DOHH2 (cell line): ENCODE measurements around the gene NDN.
A peak's percentile ranks its signal among the peaks of the same experiment; 100 is the strongest.

Source experiments
- H3F3A ChIP-seq: fragments of 200-600 bp; sonication (generic), shearing (Covaris generic); 2 replicates; pipeline ENCODE4 v1.6.0; 2016; ENCODE audit warnings: antibody characterized with exemption, mild to moderate bottlenecking; ENCODE audit not compliant: control insufficient read depth, insufficient read depth
- H3K27ac ChIP-seq: fragments of 200-600 bp; sonication (generic); 2 replicates; pipeline ENCODE4 v1.5.1; 2014; ENCODE audit warnings: low read depth, mild to moderate bottlenecking, low read length, moderate library complexity
- H3K27me3 ChIP-seq: fragments of 200-600 bp; sonication (generic); 2 replicates; pipeline ENCODE4 v1.6.1; 2014; ENCODE audit warnings: mild to moderate bottlenecking, low read length, mixed read lengths; ENCODE audit not compliant: control insufficient read depth
- H3K36me3 ChIP-seq: fragments of 200-600 bp; sonication (generic); 2 replicates; pipeline ENCODE4 v1.6.1; 2014; ENCODE audit warnings: mild to moderate bottlenecking, low read length, moderate library complexity, mixed read lengths; ENCODE audit not compliant: control insufficient read depth
- H3K4me1 ChIP-seq: fragments of 200-600 bp; sonication (generic); 2 replicates; pipeline ENCODE4 v1.6.1; 2014; ENCODE audit warnings: mild to moderate bottlenecking, low read length, mixed read lengths; ENCODE audit not compliant: control insufficient read depth
- H3K4me2 ChIP-seq: fragments of 200-600 bp; sonication (generic); 2 replicates; pipeline ENCODE4 v1.6.0; 2014; ENCODE audit warnings: mild to moderate bottlenecking, low read length, moderate library complexity
- H3K4me3 ChIP-seq: fragments of 200-600 bp; sonication (generic); 2 replicates; pipeline ENCODE4 v1.5.1; 2014; ENCODE audit warnings: mild to moderate bottlenecking, low read length, mixed read lengths
- H3K79me2 ChIP-seq: fragments of 200-600 bp; sonication (generic); 2 replicates; pipeline ENCODE4 v1.6.1; 2014; ENCODE audit warnings: mild to moderate bottlenecking, low read length, mixed read lengths; ENCODE audit not compliant: control insufficient read depth
- H3K9me2 ChIP-seq: fragments of 200-600 bp; sonication (generic); replicated peaks from 2 replicates; pipeline ENCODE4 v1.6.1; 2014; ENCODE audit warnings: mild to moderate bottlenecking, low read length, mixed read lengths; ENCODE audit not compliant: control insufficient read depth
- H3K9me3 ChIP-seq: fragments of 200-600 bp; sonication (generic); 2 replicates; pipeline ENCODE4 v1.6.1; 2014; ENCODE audit warnings: antibody characterized with exemption, low read length, mixed read lengths; ENCODE audit not compliant: control insufficient read depth, insufficient read depth
- H4K20me1 ChIP-seq: fragments of 200-600 bp; sonication (generic); 2 replicates; pipeline ENCODE4 v1.6.0; 2014; ENCODE audit warnings: low read depth, mild to moderate bottlenecking, antibody characterized with exemption, low read length, moderate library complexity; ENCODE audit not compliant: control insufficient read depth, insufficient read depth
- CTCF ChIP-seq: fragments of 200-600 bp; sonication (generic); IDR thresholded peaks from one replicate; pipeline ENCODE4 v1.5.1; 2014; ENCODE audit warnings: antibody characterized with exemption, mild to moderate bottlenecking, low read depth, low read length; ENCODE audit not compliant: poor library complexity, severe bottlenecking
- EZH2phosphoT487 ChIP-seq: fragments of 200-600 bp; sonication (generic); IDR thresholded peaks from 2 replicates; pipeline ENCODE4 v1.6.1; 2017; ENCODE audit warnings: borderline replicate concordance, mild to moderate bottlenecking, antibody characterized with exemption, low read length, moderate library complexity, mixed read lengths

The NDN gene

DNA sequence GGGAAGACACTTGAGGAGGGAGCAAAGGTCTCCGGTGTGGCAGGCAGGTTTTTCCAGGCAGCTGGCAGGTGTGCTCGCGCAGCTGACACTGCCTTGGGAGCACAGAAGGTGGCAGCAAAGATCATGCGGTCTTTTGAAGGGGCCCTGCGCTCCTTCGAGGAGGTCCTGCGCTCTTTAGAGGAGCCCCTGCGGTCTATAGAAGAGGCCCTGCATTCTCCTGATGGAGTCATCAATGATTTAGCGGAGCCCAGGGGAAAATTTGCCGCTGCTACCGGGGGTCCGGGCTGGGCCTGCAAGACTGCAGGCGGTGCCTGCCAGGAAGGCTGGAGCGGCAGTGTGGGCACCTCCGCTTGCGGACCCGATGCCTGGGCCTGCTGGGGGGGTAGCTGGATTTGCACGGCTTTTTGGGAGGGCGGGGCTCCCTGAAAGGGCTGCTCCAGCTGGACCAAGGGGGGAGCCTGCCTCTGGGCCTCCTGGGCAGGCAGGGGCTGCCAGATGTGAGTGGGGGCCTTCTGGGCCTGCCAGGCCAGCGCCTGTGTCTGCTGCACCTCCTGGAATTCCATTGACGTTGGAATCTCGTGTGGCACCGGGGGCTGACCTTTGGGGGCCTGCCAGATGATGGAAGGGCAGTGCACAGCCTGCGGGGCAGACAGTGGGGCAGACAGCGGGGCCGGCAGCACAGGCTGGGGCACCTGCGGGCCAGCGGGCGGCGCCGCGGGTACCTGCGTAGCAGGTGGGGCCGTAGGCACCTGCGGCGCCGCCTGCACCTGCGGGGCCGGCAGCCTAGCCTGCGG, 41.5 kb downstream of the NDN start:
- TF ChIP-seq CTCF (no peak), EZH2phosphoT487 (no peak)
- no peaks in the 10 kb centered on the region for H3K36me3 ChIP-seq

DNA sequence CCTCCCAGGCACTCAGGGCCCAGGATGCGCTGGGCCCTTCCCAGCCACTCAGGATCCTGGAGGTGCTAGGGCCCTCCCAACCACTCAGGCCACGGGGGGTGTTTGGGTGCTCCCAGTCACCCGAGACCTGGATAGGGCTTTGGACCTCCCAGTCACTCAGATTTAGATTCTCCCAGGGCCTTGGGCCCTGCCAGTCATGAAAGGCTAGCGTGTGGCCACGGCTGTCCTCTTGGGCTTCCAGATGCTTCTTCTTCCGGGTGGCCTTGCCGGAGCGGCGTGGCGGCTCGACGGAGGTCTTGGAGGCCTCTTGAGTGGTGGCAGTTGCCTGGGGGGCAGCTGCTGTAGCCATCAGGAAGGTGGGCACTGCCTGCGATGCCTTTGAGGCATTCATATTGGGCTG, 42.3 kb downstream of the NDN start:
- Histone ChIP-seq H3K27me3 (no peaks in the 10 kb centered on the region), H3K27ac (no peak overlapping the region), H3K4me1 (no peaks in the 10 kb centered on the region), H3F3A (no peaks in the 10 kb centered on the region), H4K20me1 (no peaks in the 10 kb centered on the region), H3K4me2 (no peak overlapping the region), H3K9me3 (peaks cover 6% of the 10 kb centered on the region; the same call in 1 of the 2 replicates), H3K79me2 (no peaks in the 10 kb centered on the region), H3K9me2 (no peaks in the 10 kb centered on the region), H3K36me3 (no peaks in the 10 kb centered on the region), H3K4me3 (no peak overlapping the region)
- no peak for TF ChIP-seq EZH2phosphoT487
- TF ChIP-seq CTCF, result no peak

More for the DNA sequence above, 41.5 kb downstream of the NDN start:
- Histone ChIP-seq H4K20me1 (no peaks in the 10 kb centered on the region), H3K4me3 (no peak overlapping the region), H3K4me1 (no peaks in the 10 kb centered on the region), H3K27ac (no peak overlapping the region), H3K9me2 (no peaks in the 10 kb centered on the region), H3F3A (no peaks in the 10 kb centered on the region), H3K9me3 (peaks cover 6% of the 10 kb centered on the region; the same call in 1 of the 2 replicates), H3K79me2 (no peaks in the 10 kb centered on the region), H3K27me3 (no peaks in the 10 kb centered on the region), H3K4me2 (no peak overlapping the region)

DNA sequence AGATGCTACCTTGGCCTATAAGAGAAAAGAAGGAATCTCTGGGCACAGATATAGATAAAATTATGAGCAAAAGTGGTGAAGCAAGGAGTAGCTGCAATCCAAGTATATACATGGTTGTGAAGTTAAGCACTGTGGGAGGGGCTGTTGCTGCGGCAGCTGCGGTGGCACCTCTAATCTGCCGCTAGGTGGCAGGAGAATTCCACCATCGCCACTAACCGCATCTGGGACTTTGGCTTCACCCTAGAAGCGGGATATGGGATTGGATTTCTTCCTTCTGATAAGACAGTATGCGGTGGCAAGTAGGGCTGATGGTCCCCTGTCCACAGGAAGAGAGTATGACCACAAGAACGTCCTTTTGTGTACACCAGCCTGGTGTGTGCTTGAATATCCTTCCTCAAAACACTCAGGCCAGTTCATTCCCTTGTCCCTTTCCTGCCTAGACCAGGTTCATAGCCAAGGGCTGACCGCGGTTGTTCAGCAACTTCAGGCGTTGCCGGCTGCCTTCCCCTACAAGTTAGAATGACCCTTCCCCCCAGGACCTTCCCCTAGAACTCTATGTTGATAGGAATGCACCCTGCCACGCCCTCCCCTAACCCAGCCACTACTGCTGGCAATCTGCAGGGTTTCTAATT, 44.6 kb downstream of the NDN start:
- Histone ChIP-seq H3K9me2 (no peaks in the 10 kb centered on the region), H3K4me1 (no peaks in the 10 kb centered on the region), H4K20me1 (no peaks in the 10 kb centered on the region), H3K4me3 (no peak overlapping the region), H3K79me2 (no peaks in the 10 kb centered on the region), H3F3A (no peaks in the 10 kb centered on the region), H3K27me3 (no peaks in the 10 kb centered on the region), H3K27ac (no peak overlapping the region), H3K9me3 (peaks cover 6% of the 10 kb centered on the region; the same call in 1 of the 2 replicates), H3K36me3 (no peaks in the 10 kb centered on the region), H3K4me2 (no peak overlapping the region)
- TF ChIP-seq EZH2phosphoT487 (no peak), CTCF (peak; percentile 92)
